NCI-H2171 treated with DMSO at 0.1 percent for 48 hours (cell line): ENCODE measurements around the gene LBX2.

Source experiments
- DNase-seq: peaks from one replicate; lab custom pipeline; 2025; lab: John Stamatoyannopoulos, UW

LBX2 gene

GRCh38 chr2:74525717-74526648 lies 26.6 kb upstream of the LBX2 start, which contains the start of gene DQX1:
Gene DQX1 (minus strand): TSS chr2:74526231. CDS start chr2:74525729, 502 bp downstream.
- peak; percentile 39 for DNase-seq

DNA sequence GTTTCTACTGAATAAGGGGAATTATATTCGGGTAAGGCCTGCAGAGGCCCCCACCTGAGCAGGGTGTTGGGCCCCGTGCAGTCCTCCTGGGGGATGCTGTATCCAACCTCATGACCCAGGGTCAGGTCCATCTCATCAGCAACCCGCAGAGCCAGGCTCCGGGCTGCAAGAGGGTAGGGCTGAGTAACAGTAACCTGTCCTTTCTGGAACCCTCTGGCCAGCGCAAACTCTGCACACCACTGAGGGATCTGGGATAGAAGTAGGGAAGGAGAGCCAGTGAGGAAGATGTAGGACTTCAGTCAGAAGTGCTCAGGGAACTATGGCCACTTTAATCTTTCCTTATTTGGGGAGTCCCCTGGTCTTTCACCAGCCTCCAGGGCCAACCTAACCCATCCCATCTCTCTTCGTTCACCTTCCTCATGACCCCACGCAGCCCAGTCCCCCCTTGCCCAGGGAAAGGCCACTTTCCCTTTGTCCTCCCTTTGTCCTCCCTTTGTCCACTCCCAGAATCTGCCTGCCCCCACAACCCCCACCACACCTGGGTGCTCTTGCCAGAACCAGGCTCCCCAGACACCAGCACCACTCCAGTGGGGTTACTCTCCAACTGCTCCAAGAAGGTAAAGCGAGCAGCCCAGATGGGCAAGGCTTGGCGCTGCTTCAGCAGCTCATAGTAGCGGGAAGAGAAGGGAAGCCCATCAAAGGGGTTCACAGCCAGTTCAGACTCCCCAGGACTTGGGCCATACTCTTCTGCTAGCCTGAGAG lies 25.7 kb upstream of the LBX2 start:
- no peak for DNase-seq

DNA sequence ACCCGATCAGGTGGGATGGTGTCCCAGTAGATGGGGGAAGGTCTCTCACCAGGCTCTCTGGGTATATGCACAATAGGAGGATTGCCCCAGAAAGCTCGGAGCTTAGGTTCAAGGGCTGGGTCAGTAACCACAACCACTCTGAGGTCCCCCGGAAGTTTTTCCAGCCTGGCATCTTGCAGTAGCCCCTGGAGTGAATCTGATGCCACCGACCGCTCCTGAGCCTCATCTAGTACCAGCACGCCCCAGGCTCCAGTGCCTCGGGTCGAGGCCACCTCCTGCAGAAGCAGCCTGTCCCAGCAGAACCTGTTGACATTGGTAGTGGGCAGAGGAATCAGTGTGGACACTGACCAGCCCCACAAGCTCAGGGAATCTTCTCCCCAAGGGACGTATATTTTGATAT lies 24.6 kb upstream of the LBX2 start:
- no peak for DNase-seq

DNA sequence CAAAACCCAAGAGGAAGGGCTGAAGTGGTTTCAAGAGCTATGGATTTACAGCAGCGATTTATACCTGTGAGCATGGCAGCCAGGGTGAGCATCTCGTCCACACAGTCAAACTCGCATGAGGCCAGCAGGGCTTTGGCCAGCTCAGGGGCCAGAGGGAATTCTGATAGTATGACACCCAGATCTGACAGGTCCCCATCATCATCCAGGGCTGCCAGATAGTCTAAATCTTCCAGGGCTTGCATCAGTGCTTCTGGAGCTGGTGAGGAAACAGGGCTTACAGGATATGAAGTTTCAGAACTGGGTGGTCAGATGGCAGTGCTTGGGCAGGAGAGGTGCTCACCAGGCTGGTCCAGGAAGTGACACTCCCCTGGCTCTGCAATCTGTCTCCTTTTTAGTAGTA lies 23.1 kb upstream of the LBX2 start:
- no peak for DNase-seq

DNA sequence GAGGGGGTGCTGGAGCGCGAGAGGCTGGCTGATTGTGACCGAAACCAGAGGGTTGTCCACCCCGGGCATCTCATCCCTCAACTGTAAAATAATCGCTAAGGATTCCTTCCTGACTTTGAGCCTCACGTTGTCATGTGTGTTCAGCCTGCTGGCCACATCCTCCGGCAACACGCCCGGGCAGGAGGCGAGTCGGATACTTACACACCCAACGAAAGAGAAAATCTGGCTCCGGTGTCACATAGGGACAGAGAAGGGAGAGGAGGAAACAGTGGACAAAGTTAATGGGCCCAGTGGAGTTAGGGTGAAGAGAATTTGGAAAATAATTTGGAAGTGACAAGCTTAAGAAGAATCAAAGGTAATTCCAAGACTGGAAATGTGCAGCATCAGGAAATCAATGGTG lies 17.2 kb upstream of the LBX2 start:
- no peak for DNase-seq

GRCh38 chr2:74515981-74516633 lies 16.7 kb upstream of the LBX2 start:
- no peak for DNase-seq

DNA sequence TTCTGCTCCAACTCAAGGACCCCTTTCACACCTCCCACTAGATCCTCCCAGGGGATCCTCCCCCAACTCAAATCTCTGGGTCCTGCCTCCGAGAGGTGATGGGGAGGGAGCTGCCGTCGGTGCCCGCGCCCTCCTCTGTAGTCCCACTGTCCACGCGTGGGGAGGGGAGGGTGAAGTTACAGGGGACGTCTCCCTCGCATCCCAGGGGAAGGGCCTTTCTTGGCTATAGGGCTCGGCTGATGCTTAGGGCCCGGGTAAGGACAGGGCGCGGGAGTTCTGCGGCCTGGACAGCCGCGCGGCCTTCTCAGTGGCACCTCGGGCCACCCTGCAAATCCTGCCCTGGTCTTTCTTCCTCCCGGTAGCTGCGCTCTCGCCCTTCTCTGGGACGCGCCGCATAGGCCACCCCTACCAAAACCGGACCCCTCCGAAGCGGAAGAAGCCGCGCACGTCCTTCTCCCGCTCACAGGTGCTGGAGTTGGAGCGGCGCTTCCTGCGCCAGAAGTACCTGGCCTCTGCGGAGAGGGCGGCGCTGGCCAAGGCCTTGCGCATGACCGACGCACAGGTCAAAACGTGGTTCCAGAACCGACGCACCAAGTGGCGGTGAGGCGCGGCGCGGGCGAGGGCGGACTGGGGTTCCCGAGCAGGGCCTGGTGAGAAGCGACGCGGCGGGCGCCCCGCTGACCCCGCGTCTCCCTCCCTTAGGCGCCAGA lies 16.0 kb upstream of the LBX2 start:
- no peak for DNase-seq

DNA sequence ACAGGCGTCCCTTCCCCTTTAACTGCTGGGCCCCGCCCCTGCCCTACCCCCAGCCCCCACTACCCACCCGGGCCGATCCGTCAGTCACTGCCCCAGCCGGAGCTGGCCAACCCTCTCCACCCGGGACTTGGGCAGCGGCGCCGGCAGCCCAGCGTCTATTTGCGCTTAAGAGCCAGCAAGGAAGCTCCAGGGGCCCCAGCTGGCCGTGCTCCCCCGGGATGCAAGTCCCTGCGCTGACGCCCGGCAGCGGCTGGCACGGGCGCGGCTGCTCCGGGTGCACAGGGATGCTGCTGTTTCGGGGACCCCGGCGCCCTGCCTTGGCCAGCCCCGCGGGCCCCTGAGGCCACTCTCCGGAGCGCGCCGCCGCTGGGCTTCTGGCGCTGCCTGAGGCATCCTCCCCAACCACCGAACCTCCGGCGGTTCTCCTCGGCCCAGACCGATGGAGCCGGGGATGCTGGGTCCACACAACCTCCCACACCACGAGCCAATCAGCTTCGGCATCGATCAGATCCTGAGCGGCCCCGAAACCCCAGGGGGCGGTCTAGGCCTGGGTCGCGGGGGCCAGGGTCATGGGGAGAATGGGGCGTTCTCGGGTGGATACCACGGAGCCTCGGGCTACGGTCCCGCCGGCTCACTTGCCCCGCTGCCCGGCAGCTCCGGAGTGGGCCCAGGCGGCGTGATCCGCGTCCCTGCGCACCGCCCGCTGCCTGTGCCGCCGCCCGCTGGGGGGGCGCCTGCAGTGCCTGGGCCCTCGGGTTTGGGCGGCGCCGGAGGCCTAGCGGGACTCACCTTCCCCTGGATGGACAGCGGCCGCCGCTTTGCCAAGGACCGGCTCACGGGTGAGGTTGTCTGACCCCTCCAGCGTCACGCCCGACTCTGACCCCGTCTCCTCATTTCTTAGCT lies 15.2 kb upstream of the LBX2 start, which contains the start of gene TLX2:
TLX2 (plus strand) TSS at position 83 of the 903 bp plus-strand sequence; CDS start at position 440, 357 bp downstream.
- DNase-seq = peak; percentile 20

DNA sequence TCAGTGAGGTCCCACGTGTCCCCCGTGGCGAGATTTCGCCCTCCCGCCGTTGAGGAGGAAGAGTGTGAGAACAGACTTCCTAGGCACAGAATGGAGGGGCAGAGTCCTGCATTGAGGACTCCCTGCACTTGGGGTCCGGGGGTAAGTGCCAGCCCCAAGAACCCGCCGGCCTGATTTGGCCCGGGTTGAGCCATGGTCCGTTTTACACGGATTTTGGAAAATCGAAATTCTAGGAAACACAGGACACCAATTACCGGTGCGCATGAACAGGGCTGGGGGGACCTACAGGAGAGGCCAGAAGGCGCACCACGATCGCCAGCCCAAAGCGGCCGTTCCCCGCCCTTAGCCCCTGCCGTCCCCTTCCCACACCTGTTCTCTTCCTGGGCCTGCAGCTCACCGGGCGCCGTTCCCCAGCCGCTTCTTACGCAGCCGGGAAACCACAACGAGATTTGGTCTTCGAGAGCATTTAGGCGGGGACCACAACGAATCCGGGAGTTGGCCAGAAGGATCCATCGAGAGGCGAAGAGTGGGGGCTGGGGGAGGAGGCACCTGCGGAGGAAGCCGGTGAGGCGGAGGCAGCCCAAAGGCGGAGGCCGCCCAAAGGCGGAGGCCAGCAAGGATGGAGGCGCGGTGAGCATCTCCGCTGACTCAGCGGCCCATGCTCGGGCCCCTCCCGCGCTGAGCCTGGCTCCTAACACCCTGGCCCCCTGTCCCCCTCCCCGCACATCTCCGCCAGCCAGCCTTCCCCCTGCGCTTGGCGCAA lies 14.4 kb upstream of the LBX2 start:
- peak; percentile 30 for DNase-seq

DNA sequence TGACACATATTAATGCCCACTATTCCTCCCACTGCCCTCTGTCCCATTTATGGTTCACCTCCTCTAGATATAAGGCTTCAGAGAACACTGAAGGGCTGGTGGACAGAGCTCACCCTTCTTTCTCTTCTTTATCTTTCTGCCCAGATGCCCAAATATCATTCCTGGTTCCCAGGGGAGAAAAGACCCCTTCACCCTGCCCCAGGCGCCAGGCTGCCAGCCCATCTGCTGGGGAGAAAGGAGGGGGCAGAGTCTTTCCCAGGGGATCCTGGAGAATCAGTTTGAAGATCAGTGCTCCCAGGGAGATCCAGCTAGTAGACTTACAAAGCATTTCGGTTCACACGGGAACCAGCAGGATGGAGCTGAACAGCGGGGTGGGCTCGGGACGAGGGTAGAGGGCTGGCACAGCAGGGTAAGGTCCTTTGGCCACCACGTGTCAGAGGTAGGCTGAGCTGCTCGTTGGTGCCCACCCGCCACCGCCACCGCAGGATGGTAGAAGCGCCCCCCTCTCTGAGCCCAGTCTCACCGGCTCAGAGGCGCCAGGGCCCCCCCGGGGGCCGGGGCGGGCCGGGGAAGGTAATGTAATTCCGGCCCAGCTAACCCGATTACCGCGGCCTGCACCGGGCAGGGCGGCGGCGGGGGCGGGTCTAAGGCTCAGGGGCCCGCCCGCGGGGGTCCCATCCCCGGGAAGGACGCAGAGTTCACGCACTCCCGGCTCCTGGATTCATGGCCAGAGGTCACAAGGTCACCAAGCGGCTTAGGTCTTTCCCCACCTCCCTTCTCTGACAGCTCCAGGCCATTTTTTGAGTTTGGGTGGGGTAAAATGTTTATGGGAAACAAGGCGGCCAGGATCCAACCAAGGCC lies 13.6 kb upstream of the LBX2 start:
- DNase-seq = peak; percentile 42

DNA sequence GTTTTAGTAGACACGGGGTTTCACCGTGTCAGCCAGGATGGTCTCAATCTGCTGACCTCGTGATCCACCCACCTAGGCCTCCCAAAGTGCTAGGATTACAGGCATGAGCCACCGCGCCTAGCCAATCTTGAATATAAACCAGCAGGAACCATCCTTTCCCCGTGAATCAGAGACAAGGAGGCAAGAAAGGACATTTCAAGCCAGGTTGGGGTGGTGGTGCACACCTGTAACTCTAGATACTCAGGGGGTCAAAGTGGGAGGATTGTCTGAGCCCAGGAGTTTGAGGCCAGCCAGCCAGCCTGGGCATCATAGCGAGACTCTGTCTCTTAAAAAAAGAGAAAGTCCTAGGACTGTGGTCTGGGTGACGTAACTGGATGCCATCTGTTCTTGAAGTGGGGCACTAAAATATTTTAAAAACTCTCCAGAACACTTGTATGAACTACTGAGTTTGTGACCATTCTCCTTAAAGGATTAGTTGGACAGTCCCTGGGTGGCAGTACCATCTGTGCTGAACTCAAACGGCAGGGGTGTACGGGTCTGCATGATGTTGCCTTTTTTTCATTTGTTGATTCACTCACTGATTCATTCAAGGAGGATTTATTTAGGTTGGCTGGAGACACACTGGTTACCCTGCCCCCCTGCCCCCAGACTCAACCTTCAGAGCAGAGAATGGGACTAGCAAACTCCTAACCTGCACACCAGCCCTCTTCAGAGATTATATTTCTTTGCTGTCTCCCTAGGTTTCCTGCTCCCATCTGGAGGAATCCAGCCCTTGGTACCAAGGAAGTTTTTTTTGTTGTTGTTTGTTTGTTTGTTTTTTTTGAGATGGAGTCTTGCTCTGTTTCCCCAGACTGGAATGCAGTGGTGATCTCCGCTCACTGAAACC lies 11.9 kb upstream of the LBX2 start:
- no peak for DNase-seq

DNA sequence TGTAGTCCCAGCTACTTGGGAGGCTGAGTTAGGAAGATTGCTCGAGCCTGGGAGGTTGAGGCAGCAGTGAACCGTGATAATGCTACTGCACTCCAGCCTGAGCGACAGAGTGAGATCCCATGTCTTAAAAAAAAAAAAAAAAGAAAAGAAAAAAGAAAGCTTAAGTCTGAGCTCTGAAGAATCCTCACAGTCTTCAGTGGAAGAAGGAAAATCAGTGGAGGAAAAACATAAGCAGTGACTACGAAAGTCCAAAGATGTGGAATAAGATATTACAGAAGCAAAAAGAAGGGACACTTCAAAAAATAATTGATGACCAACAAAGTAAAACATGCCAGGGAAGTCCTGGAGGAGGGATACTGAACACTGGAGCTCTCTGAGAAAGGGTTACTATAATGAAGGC lies 10.9 kb upstream of the LBX2 start:
- DNase-seq = no peak

DNA sequence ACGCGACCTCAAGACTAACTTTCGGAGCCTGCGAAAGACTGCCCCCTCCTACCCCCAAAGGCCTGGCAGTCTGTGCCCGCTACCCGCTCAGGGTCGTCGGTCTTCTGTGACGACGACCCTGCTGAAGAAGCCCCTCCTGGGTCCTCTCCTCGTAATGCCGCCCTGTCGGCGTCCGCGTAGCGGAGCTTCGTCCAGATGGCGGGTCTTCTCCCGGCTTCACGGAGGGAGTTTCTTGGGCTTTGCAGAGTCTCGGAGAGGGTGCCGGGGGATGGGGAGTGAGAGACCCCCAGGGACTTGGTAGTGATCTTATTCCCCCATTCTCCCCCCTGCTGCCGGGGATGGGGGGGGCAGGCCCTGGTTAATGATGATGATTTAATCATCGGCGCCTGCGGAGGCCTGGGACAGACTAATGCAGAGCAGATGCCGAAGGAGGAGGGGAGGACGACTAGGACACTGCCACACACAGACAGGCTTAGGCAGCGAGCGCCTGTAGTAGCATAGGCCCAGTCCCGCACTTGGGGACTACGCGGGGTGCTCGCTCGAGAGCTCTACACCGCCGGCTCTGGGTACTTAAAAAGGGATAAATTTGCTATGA lies 8.6 kb upstream of the LBX2 start:
- DNase-seq = peak; percentile 89

DNA sequence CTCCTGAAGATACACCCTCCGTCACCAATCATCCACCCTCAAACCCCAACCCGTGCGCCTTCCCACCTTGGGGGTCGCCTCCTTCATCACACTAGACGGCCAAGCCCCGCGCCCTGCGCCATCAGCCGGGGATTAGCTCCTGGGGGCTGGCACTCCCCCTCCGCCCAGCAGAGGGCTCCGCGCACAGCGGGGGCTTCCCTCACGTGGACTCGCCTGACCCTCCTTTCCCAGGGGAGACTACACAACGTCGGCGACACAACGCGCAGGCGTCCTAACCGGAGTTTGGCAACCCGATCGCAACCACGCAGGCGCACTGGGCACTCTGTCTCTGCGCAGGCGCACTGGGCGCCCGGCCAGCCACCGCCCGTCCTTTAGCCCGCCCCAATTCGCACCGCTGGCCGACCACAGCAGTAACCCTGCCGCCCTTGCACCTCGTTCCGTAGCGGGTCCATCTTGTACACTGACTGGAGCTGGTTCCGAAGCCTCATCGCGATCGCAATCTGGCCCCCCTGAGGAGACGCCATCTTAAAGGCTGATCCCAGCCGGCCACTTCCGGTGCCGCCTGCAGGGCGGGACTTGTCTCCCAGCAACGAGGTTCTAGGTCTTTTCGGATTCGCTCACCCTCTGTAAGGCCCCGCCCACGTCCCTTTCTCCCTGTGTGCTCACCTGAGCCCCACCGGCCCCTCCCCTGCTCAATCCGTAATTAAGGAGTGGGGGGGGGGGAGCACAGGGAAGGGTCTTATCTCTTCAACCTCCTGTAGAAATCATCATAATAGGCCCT lies 7.9 kb upstream of the LBX2 start, which contains the start of gene PCGF1:
PCGF1 (minus strand) TSS at position 551 of the 781 bp plus-strand sequence; CDS start at position 524, 27 bp downstream.
- DNase-seq = peak; percentile 99

- no peak for DNase-seq
Measured at GRCh38 chr2:74505448-74506246, 6.2 kb upstream of the LBX2 start.

DNA sequence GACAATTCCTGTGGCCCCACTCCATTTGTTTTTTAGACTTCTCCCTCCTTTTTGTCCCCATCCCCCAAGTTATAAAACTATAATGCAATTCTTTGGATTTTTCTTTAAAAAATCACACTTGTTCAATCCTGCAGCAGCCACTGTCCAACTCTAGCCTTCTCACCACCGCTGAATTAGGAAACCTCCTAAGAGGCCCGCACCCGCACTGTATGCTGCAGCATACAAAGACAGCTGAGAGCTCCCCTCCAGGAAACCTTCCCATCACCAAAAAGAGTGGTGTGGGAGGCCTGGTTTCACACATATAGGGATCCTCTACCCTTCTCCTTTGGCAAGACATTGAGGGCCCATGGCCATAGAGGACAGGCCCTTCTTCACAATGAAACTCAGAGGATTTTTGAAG lies 5.2 kb upstream of the LBX2 start:
- DNase-seq = no peak
